ENCODE measurements around the gene SNX20. TPM values are rescaled to one million over a fixed set of nuclear protein-coding genes. Genes with fewer than 3 reads are reported as not detected.

SNX20 gene
- total RNA-seq, 1 experiment from 2014 or later, result not detected

DNA sequence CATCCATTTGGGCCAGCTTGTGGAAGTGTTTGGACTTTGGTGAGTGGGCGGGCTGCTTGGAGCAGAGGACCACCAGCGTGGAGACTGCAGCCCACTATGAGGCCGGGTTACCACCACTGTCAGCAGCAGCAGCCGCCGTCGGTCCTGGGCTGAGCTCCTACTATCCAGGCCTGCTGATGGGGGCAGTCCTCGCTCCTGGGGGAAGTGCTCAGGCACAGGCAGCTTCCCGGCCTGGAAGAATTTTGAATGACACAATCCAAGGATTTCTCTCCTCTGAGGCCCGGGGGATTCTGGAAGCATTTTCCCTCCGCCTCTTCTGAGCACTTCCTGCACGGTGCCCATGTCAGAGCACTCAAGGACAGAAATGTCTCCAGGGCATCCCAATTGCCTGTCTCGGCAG, 7.0 kb upstream of the SNX20 start:
- no peak for DNase-seq
- TF ChIP-seq, protein P1, sequence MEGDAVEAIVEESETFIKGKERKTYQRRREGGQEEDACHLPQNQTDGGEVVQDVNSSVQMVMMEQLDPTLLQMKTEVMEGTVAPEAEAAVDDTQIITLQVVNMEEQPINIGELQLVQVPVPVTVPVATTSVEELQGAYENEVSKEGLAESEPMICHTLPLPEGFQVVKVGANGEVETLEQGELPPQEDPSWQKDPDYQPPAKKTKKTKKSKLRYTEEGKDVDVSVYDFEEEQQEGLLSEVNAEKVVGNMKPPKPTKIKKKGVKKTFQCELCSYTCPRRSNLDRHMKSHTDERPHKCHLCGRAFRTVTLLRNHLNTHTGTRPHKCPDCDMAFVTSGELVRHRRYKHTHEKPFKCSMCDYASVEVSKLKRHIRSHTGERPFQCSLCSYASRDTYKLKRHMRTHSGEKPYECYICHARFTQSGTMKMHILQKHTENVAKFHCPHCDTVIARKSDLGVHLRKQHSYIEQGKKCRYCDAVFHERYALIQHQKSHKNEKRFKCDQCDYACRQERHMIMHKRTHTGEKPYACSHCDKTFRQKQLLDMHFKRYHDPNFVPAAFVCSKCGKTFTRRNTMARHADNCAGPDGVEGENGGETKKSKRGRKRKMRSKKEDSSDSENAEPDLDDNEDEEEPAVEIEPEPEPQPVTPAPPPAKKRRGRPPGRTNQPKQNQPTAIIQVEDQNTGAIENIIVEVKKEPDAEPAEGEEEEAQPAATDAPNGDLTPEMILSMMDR (conservative IDR thresholded peaks at IDR 0.05), result no peak
- H3K9me3 Mint-ChIP-seq, result no peaks in the 10 kb centered on the region; a peak in 2 of 5 replicates
- H3K36me3 Mint-ChIP-seq (ENCODE audit: insufficient read depth in 1 of 3, low read depth in 3 of 3), result no peaks in the 10 kb centered on the region
- Histone ChIP-seq H3K56ac (ENCODE audit: insufficient read length, low read depth, low read length) (no peak overlapping the region), H3T11ph (ENCODE audit: low read length) (no peak overlapping the region), H2BK20ac (ENCODE audit: low read depth, low read length, poor library complexity, severe bottlenecking) (no peak overlapping the region), H3K79me1 (ENCODE audit: insufficient read depth, low read depth, low read length, poor library complexity, severe bottlenecking) (no peaks in the 10 kb centered on the region), H2BK15ac (ENCODE audit: low read depth, low read length) (no peak overlapping the region), H2BK12ac (ENCODE audit: insufficient read length, low read depth, low read length) (no peak overlapping the region), H3K27ac (ENCODE audit: insufficient read length, low read depth, low read length) (no peak overlapping the region), H2AFZ (ENCODE audit: low read length) (no peak overlapping the region), H3K14ac (ENCODE audit: insufficient read depth, low read length) (no peak overlapping the region), H4K20me1 (ENCODE audit: control insufficient read depth, insufficient read depth, insufficient read length) (no peaks in the 10 kb centered on the region), H3K23me2 (ENCODE audit: insufficient read length, low read depth, low read length, poor library complexity, severe bottlenecking) (peaks cover 1% of the 10 kb centered on the region), H3K18ac (ENCODE audit: insufficient read length, low read depth, low read length) (no peak overlapping the region), H4K5ac (ENCODE audit: insufficient read length, low read depth, low read length) (no peak overlapping the region), H3K23ac (ENCODE audit: insufficient read length, low read depth, low read length) (no peak overlapping the region), H3K9ac (ENCODE audit: extremely low read depth, insufficient read length, low read length) (no peak overlapping the region), H4K91ac (ENCODE audit: insufficient read length, low read depth, low read length) (no peak overlapping the region), H3K4me1 (ENCODE audit: insufficient read depth, low read length) (no peaks in the 10 kb centered on the region), H3K9me3 (ENCODE audit: control insufficient read depth, low read depth, low read length) (no peaks in the 10 kb centered on the region), H4K8ac (replicated peaks; ENCODE audit: insufficient read length, low read depth, low read length) (no peak overlapping the region), H2BK5ac (ENCODE audit: insufficient read length, low read length) (no peak overlapping the region), H3K4ac (ENCODE audit: low read depth, low read length) (no peak overlapping the region), H2AK5ac (ENCODE audit: insufficient read length, low read length) (no peak overlapping the region), H3K27me3 (ENCODE audit: insufficient read depth, low read length) (peaks cover 4% of the 10 kb centered on the region; the same call in 1 of the 2 replicates), H2BK120ac (ENCODE audit: low read depth, low read length, poor library complexity, severe bottlenecking) (no peak overlapping the region), H3K4me2 (ENCODE audit: insufficient read depth, insufficient read length, low read length) (no peak overlapping the region), H3K79me2 (ENCODE audit: insufficient read depth, low read length) (no peaks in the 10 kb centered on the region)
- H3K4me3 Mint-ChIP-seq, result no peak overlapping the region
- no peak overlapping the region for H3K27ac Mint-ChIP-seq
- H3K4me1 Mint-ChIP-seq, result peaks cover 3 to 4% of the 10 kb centered on the region in 2 experiments; a peak in 3 of 4 replicates
- WGBS (ENCODE audit: extremely low coverage, insufficient read length, low lambda C conversion rate), result no CpG with 5 or more reads among the region's 12 CpGs
- peaks cover 28% of the 10 kb centered on the region for H3K27me3 Mint-ChIP-seq (ENCODE audit: low read depth)

All from H9 (cell line).